GM21576 (cell line): Measurements from ENCODE around the gene TPGS2.
"Not testable (repeated sequence)": the region's sequence is repeated elsewhere in the genome, so short reads cannot be mapped to it uniquely, and the experiment has no call there.

Experiments
- ATAC-seq: cut with Tn5 transposase; IDR thresholded peaks from one replicate; pipeline ENCODE4 v1.9.1; 2021; ENCODE audit warnings: mild to moderate bottlenecking, moderate library complexity; ENCODE audit not compliant: unreplicated experiment

Gene TPGS2

GRCh38 chr18:36776650-36777049 is 52.2 kb downstream of the TPGS2 start:
- ATAC-seq: no peak

- ATAC-seq: no peak
Observed at GRCh38 chr18:36775396-36775795, 53.4 kb downstream of the TPGS2 start.

- ATAC-seq: no peak
Observed at GRCh38 chr18:36772241-36772723, 56.5 kb downstream of the TPGS2 start.

GRCh38 chr18:36771245-36771644 is 57.6 kb downstream of the TPGS2 start:
- no peak for ATAC-seq

- ATAC-seq: no peak
Observed at GRCh38 chr18:36770315-36770946, 58.4 kb downstream of the TPGS2 start.

- no peak for ATAC-seq
Observed at GRCh38 chr18:36769611-36770314, 59.0 kb downstream of the TPGS2 start.

GRCh38 chr18:36769172-36769571 is 59.6 kb downstream of the TPGS2 start:
- no peak for ATAC-seq

GRCh38 chr18:36766836-36767235 is 62.0 kb downstream of the TPGS2 start:
- no peak for ATAC-seq

GRCh38 chr18:36762965-36763364 is 65.8 kb downstream of the TPGS2 start:
- ATAC-seq: not testable (repeated sequence)

GRCh38 chr18:36762074-36762473 is 66.7 kb downstream of the TPGS2 start:
- ATAC-seq: no peak

GRCh38 chr18:36761186-36761698 is 67.6 kb downstream of the TPGS2 start:
- ATAC-seq: no peak

- ATAC-seq: no peak
Observed at GRCh38 chr18:36760598-36760997, 68.2 kb downstream of the TPGS2 start.

- ATAC-seq: no peak
Observed at GRCh38 chr18:36759167-36759776, 69.5 kb downstream of the TPGS2 start.

- ATAC-seq: no peak
Observed at GRCh38 chr18:36758623-36759022, 70.2 kb downstream of the TPGS2 start.

GRCh38 chr18:36757991-36758390 is 70.8 kb downstream of the TPGS2 start:
- ATAC-seq: no peak

GRCh38 chr18:36757081-36757480 is 71.7 kb downstream of the TPGS2 start:
- ATAC-seq: no peak

- no peak for ATAC-seq
Observed at GRCh38 chr18:36756242-36756641, 72.6 kb downstream of the TPGS2 start.

- no peak for ATAC-seq
Observed at GRCh38 chr18:36752929-36753865, 75.6 kb downstream of the TPGS2 start.

- no peak for ATAC-seq
Observed at GRCh38 chr18:36745219-36745975, 83.4 kb downstream of the TPGS2 start.

- no peak for ATAC-seq
Observed at GRCh38 chr18:36744261-36744876, 84.4 kb downstream of the TPGS2 start.
